ENCODE measurements around the gene VTI1A.

VTI1A gene

GRCh38 chr10:112526906-112527305 lies 79.9 kb downstream of the VTI1A start:
- peak; percentile 37 for TF ChIP-seq CTCF (conservative IDR thresholded peaks at IDR 0.05; ENCODE audit: low read depth, low read length)
- DNase-seq (ENCODE audit: low read depth), result no peak

GRCh38 chr10:112528235-112528634 lies 81.2 kb downstream of the VTI1A start:
- DNase-seq (ENCODE audit: low read depth), result no peak
- no peak for TF ChIP-seq CTCF (conservative IDR thresholded peaks at IDR 0.05; ENCODE audit: low read depth, low read length)
- H3K4me3 ChIP-seq (ENCODE audit: low read length), result no peak overlapping the region

More at GRCh38 chr10:112526906-112527305, 79.9 kb downstream of the VTI1A start:
- peak overlapping the region; percentile 27 for H3K4me3 ChIP-seq (ENCODE audit: low read length)

GRCh38 chr10:112531421-112531820 lies 84.4 kb downstream of the VTI1A start:
- peak overlapping the region; percentile 38 for H3K4me3 ChIP-seq (ENCODE audit: low read length)
- no peak for DNase-seq (ENCODE audit: low read depth)
- TF ChIP-seq CTCF (conservative IDR thresholded peaks at IDR 0.05; ENCODE audit: low read depth, low read length), result no peak

- no peak for DNase-seq (ENCODE audit: low read depth)
- no peak overlapping the region for H3K4me3 ChIP-seq (ENCODE audit: low read length)
- no peak for TF ChIP-seq CTCF (conservative IDR thresholded peaks at IDR 0.05; ENCODE audit: low read depth, low read length)
These were observed 85.2 kb downstream of the VTI1A start for GRCh38 chr10:112532189-112532588.

- no peak for TF ChIP-seq CTCF (conservative IDR thresholded peaks at IDR 0.05; ENCODE audit: low read depth, low read length)
- H3K4me3 ChIP-seq (ENCODE audit: low read length), result no peak overlapping the region
- DNase-seq (ENCODE audit: low read depth), result no peak
These were observed 85.9 kb downstream of the VTI1A start for GRCh38 chr10:112532956-112533355.

- DNase-seq (ENCODE audit: low read depth), result no peak
- no peak for TF ChIP-seq CTCF (conservative IDR thresholded peaks at IDR 0.05; ENCODE audit: low read depth, low read length)
- H3K4me3 ChIP-seq (ENCODE audit: low read length), result no peak overlapping the region
These were observed 86.9 kb downstream of the VTI1A start for GRCh38 chr10:112533916-112534315.

- DNase-seq (ENCODE audit: low read depth), result no peak
- no peak for TF ChIP-seq CTCF (conservative IDR thresholded peaks at IDR 0.05; ENCODE audit: low read depth, low read length)
- H3K4me3 ChIP-seq (ENCODE audit: low read length), result no peak overlapping the region
These were observed 88.5 kb downstream of the VTI1A start for GRCh38 chr10:112535531-112535951.
